Measurements from ENCODE around the gene FRMD1. TPM values are rescaled to one million over a fixed set of nuclear protein-coding genes. Genes with fewer than 3 reads are reported as not detected.

Gene FRMD1
- total RNA-seq, 1 experiment from 2014 or later: not detected

DNA sequence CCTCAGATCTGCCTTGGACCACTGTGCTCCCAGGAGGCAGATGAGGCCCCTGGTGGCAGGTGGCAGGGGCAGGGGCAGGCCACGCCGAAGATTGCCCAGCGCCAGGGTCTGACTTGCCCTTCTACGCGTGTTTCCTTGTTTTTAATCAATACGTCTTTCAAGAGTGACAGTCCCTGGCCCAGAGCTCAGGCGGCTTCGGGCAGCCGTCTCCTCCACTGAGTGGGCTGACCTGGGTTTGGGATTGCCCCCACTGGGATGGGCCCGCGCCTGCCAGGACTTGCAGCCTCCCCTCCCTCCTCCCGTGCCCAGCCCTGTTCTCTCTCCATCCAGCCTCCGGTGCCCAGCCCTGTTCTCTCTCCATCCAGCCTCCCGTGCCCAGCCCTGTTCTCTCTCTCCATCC, 21.2 kb downstream of the FRMD1 start:
- Histone ChIP-seq H3K36me3 (ENCODE audit: control insufficient read depth in 1 of 2, insufficient read depth in 2 of 2, low read length in 2 of 2) (no peaks in the 10 kb centered on the region), H3K9me2 (ENCODE audit: insufficient read depth) (no peaks in the 10 kb centered on the region), H3K4me1 (ENCODE audit: control insufficient read depth in 1 of 2, insufficient read depth in 2 of 2, low read length in 2 of 2) (no peaks in the 10 kb centered on the region), H3K27me3 (ENCODE audit: insufficient read depth, low read length) (no peaks in the 10 kb centered on the region), H3K4me2 (ENCODE audit: low read length) (no peak overlapping the region), H3K79me2 (ENCODE audit: insufficient read depth, low read length) (no peaks in the 10 kb centered on the region), H2AFZ (ENCODE audit: low read depth, low read length, poor library complexity, severe bottlenecking) (no peak overlapping the region), H3K9me3 (ENCODE audit: control insufficient read depth in 1 of 2, insufficient read depth in 1 of 2, low read depth in 1 of 2, low read length in 2 of 2) (no peaks in the 10 kb centered on the region), H3K4me3 (replicated peaks in 1 of 2; ENCODE audit: low read depth in 1 of 2, low read length in 2 of 2) (no peak overlapping the region), H3K9ac (ENCODE audit: low read length) (no peak overlapping the region), H3K27ac (ENCODE audit: low read depth, low read length) (no peak overlapping the region), H4K20me1 (ENCODE audit: insufficient read depth) (no peaks in the 10 kb centered on the region)
- CTCF ChIA-PET: no interaction called here
- POLR2A ChIA-PET: no interaction called here
- RAD21 ChIA-PET (ENCODE audit: low non-redundant PET in 1 of 2, low total read pairs in 2 of 2, uncharacterized antibody in 2 of 2, unreplicated experiment in 2 of 2): no interaction called here
- intact Hi-C loops (cut with micrococcal nuclease): no loop called here
- DNase-seq (ENCODE audit: low read depth, low spot score) (no peak), ATAC-seq (no peak)
- TF ChIP-seq CTCF (IDR thresholded peaks at IDR 0.05 in 2 of 3, conservative IDR thresholded peaks at IDR 0.05 in 1 of 3; ENCODE audit: borderline replicate concordance in 1 of 3, insufficient read depth in 1 of 3, low read depth in 2 of 3, low read length in 2 of 3) (no peak), SIN3A (IDR thresholded peaks at IDR 0.05; ENCODE audit: low read depth) (no peak), ZFX (IDR thresholded peaks at IDR 0.05) (no peak), EZH2phosphoT487 (IDR thresholded peaks at IDR 0.05; ENCODE audit: borderline replicate concordance) (no peak), SRF (IDR thresholded peaks at IDR 0.05; ENCODE audit: low read depth) (no peak), POLR2AphosphoS5 (IDR thresholded peaks at IDR 0.05; ENCODE audit: low read depth, low read length) (no peak), SP1 (IDR thresholded peaks at IDR 0.05; ENCODE audit: low read depth) (no peak), JUND (IDR thresholded peaks at IDR 0.05) (no peak), YY1 (IDR thresholded peaks at IDR 0.05; ENCODE audit: extremely low read depth, insufficient replicate concordance, low read depth, low read length) (no peak), CEBPB (IDR thresholded peaks at IDR 0.05; ENCODE audit: low read depth) (no peak), ZNF274 (IDR thresholded peaks at IDR 0.05; ENCODE audit: low read depth, low read length) (no peak), CBX3 (IDR thresholded peaks at IDR 0.05; ENCODE audit: low read depth) (no peak), FOSL1 (IDR thresholded peaks at IDR 0.05; ENCODE audit: low read depth) (no peak), MAX (IDR thresholded peaks at IDR 0.05) (no peak), RAD21 (IDR thresholded peaks at IDR 0.05; ENCODE audit: low read depth) (no peak), POLR2A (IDR thresholded peaks at IDR 0.05; ENCODE audit: borderline replicate concordance, extremely low read depth, insufficient read depth, insufficient read length) (no peak)
- TF ChIP-seq, protein P1, sequence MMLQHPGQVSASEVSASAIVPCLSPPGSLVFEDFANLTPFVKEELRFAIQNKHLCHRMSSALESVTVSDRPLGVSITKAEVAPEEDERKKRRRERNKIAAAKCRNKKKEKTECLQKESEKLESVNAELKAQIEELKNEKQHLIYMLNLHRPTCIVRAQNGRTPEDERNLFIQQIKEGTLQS (IDR thresholded peaks at IDR 0.05): no peak
- no TSS peak for BruUV-seq (replicated peaks)

Data from HCT116 (cell line).